ENCODE results near the gene TULP3.

GRCh38 chr12:2876431-2877046 is 14.2 kb upstream of the TULP3 start:
- TF ChIP-seq POLR2A (IDR thresholded peaks at IDR 0.05; ENCODE audit: extremely low read depth, insufficient read length) (no peak), CTCF (IDR thresholded peaks at IDR 0.05; ENCODE audit: low read depth, low read length) (no peak), MYC (IDR thresholded peaks at IDR 0.05; ENCODE audit: low read depth, low read length) (no peak)

Data from NB4 (cell line).